NCI-H2029 (cell line): ENCODE measurements around the gene RCL1.
A peak's percentile ranks its signal among the peaks of the same experiment; 100 is the strongest.

Experiments
- DNase-seq: peaks from one replicate; lab custom pipeline; 2025; lab: John Stamatoyannopoulos, UW

RCL1 gene

GRCh38 chr9:4842213-4842612 lies 49.5 kb downstream of the RCL1 start:
- no peak for DNase-seq

GRCh38 chr9:4842734-4843133 lies 50.0 kb downstream of the RCL1 start:
- no peak for DNase-seq

DNA sequence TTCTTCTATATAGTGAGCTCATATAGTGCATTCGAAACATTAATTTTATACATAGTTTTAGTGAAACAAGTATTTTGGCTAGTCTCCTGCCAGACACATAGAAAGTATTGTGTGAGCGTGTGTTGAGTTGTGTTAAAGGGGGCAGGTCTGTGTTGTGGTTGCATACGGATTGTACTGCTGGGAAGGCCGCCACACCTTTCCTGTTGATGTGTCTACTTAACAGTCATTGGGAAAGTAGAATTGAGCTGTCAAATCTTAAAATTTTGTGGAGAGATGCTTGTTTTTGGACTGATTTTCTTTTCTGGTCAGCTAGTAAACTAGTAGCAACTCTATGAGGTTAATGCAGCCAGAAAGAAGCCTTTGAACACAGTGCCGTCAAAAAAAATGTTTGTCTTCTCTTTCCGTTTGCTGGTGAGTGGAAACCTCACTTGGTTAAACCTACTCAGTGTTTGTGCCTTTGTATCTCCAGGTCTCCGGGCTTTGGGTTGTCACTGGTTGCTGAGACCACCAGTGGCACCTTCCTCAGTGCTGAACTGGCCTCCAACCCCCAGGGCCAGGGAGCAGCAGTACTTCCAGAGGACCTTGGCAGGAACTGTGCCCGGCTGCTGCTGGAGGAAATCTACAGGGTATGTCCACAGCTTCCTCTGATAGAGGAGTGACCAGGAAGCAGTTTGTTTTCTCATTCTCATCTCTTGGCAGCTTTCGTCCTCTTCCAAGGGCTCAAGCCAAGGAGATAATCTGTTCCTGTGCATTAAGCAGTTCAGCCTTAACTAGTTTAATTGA lies 51.5 kb downstream of the RCL1 start:
- no peak for DNase-seq

DNA sequence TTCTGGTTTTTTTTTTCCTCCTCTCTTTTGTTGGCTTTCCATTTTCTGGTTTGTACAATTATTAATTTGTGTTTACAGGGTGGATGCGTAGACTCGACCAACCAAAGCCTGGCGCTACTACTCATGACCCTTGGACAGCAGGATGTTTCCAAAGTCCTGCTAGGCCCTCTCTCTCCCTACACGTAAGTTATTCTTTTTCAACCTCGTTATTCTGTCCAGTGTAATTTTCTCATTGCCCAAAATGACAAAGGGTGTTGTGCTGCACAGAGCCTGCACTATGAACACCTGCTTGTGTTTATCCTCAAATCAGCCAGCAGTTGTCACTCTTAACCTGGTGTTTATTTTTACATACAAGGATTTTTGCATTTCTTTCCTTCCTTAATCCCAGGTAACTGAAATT lies 56.6 kb downstream of the RCL1 start:
- DNase-seq = no peak

DNA sequence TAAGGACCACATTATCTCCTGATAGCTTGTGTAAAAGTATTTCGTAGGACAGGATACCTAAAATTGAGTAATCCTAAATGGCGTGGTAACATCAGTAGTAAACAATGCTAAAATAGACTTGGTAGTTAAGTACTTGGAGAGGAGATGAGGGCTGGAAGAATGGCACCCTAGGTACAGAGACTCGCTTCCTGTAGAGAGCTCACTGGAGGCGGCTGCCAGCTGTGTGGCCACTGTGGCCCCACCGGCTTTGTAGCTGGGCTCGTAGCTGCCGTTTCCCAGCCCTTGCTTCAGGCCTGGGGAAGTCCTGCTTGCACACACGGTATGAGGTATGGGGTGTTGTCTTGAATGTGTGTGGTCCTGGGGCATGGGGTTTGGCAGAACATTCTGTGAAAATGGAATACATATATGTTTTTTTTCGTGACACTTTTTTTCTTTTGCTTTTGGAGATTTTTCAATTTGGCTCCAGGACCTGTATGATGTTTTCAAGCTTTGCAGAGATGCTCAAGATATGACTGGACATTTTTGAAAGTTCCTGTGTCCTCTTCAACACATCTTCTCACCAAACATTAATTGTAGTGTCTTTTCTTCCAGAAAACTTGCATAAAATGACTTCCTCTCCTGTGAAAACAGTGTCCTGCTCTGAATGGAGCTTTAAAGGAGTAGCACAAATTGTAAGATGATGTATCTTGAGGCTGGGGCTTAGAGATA lies 58.0 kb downstream of the RCL1 start:
- DNase-seq = no peak

DNA sequence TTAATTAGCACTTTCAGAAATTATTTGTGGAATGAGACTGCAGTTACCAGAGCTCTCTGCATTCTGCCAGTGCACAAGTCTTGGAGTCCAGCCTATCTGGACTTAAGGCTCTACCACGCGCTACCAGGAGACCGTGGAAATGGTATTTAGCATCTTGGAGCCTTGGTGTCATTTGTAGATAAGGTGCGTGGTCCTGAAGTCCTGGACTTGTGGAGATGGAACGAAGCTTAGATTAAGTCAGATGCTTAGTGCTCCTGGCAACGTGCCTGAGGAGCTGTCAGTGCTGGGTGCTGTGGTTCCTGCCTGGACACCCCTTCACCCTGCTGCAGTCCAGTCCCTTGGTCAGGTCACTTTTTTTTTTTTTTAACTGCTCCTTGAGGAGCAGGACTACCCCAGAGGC lies 59.7 kb downstream of the RCL1 start:
- no peak for DNase-seq

DNA sequence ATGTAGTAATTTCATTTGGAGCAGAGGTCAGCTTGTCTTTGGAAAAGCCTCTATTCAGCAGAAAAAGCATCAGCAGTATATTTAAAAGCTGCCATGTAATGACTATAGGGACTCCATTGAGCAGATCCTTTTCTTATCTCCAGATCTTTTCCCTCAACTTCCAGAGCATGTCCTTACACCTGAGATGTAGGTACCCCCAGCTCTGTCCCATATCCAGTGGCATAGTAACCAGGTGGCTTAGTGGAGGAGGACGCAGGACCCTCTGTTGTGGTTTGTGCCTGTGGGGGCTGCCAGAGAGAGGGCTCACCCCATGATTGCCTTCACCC lies 61.5 kb downstream of the RCL1 start:
- no peak for DNase-seq

DNA sequence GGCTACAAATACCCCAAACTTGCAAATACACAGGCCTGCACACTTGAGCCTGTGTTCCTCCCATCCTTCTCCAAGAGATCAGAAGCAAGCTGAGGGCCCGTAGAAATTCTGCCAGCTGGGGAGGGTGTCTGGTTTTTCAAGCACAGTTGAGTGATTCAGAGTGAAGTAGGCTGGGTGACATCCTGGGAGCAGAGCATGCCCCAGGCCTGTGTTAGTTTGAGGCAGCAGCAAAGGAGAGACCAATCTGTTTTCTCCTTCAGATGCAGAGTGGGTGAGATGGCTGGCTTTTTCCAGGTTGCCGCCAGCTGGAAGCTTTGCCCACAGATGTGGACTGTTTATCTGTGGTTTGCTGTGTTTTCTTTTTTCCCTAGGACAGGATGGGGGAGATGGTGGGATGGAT lies 63.1 kb downstream of the RCL1 start:
- no peak for DNase-seq

GRCh38 chr9:4857163-4857810 lies 64.5 kb downstream of the RCL1 start:
- no peak for DNase-seq

- peak; percentile 83 for DNase-seq
Measured at GRCh38 chr9:4859035-4859434, 66.3 kb downstream of the RCL1 start.

DNA sequence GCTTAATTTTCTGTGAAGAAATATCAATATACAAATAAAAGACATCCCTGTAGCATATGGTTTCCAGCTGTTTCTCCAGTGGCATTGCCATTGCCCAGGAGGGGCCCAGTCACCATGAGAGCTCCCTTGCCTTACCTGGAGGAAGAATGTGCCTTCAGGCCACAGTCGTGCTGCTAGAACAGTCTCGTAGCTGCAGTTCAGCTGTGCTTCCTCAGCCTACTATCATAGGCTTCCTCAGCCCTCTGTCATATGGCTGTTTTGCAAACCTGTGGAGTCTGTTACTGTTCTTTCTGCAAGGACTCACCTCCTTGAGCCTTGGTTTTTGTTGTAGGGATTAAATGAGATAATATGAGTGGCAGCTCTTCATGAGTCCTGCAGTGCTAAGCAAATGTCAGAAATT lies 67.6 kb downstream of the RCL1 start:
- DNase-seq = no peak

DNA sequence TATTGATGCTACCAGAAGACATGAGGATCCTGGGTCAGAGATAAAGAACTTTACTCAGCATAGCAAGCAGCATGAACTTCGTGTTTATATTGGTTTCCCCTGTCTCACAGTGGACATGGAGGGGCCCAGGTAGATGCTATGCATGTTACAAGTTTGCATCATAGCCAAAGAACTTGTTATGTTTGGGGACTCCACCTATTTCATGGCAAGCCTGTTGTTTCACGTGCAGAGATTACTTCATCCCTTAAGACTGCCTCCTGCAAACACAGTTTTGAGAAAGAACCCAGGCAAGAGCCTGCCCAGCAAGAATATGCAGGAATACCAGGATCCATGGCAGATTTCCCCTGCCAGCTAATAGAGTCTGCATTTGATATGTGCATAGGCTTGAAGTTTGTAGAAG lies 68.4 kb downstream of the RCL1 start:
- no peak for DNase-seq

DNA sequence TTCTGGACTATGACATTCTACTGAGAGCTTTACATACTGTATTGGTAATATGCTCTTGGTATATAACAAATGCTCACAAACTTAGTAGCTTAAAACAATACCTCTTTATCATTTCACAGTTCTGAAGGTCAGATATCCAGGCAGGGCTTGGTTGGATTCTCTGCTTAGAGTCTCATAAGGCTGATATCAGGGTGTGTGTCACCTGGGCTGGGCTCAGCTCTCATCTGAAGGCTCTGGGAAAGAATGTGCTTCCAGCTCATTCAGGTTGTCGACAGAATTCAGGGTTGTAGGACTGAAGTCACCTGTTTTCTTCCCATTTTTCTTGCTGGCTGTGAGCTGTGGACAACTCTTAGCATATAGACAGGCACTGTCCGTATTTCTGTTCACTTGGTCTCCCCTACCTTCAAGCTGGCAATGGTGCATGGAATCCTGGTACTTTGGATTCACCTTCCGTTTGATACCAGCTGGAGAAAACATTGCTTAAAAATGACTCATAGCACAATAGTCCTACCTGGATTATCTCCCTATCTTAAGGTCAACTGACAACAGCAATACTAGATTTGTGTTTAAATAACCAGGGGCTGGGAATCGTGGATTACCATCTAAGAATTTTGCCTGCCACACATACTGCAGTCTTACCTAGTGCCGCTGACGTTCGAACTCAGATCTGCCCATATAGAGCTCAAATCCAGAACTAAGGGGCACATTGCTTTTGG lies 69.2 kb downstream of the RCL1 start:
- DNase-seq = no peak

GRCh38 chr9:4862506-4863250 lies 69.9 kb downstream of the RCL1 start:
- DNase-seq = no peak

DNA sequence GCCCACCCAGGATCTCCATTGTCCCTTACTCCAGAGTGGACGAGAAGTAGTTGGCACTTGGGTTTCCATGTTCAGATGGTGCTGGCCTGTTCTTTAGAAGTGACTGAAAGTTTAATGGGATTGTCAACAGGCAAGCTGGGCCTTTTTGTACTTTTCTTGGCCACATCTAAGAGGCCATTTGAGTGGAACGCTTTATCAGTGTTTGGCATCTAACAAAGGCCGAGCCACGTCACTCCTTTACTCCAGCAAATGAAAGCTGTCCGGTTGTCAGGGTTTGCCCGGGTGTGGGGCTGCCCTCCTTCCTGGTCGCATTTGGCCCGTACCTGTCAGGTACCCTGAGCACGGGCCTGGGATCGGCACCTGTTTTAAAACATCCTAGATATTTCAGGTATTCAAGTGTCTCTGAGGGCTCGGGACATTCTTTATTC lies 71.5 kb downstream of the RCL1 start:
- DNase-seq = no peak

GRCh38 chr9:4864698-4865097 lies 72.0 kb downstream of the RCL1 start:
- DNase-seq = no peak

- DNase-seq = no peak
Measured at GRCh38 chr9:4865681-4866080, 72.9 kb downstream of the RCL1 start.

- no peak for DNase-seq
Measured at GRCh38 chr9:4866239-4866969, 73.7 kb downstream of the RCL1 start.

GRCh38 chr9:4873066-4873465 lies 80.3 kb downstream of the RCL1 start:
- no peak for DNase-seq

GRCh38 chr9:4875559-4875958 lies 82.8 kb downstream of the RCL1 start:
- no peak for DNase-seq

GRCh38 chr9:4879115-4879558 lies 86.4 kb downstream of the RCL1 start:
- DNase-seq = no peak
